Loucy (cell line): Measurements from ENCODE around the gene F2RL3.

Experiments
- H2AFZ ChIP-seq: fragments of 200-600 bp; sonication (generic); 2 replicates; pipeline ENCODE4 v1.6.0; 2016; ENCODE audit warnings: antibody characterized with exemption, mild to moderate bottlenecking, low read length, moderate library complexity
- H3F3A ChIP-seq: fragments of 200-600 bp; 2 replicates; pipeline ENCODE4 v1.6.0; 2016; ENCODE audit warnings: antibody characterized with exemption, low read depth, mild to moderate bottlenecking
- H3K27me3 ChIP-seq: fragments of 200-600 bp; sonication (generic); 2 replicates; pipeline ENCODE4 v1.6.1; 2014; ENCODE audit warnings: low read length, mild to moderate bottlenecking; ENCODE audit not compliant: insufficient read depth, poor library complexity, severe bottlenecking
- H3K36me3 ChIP-seq: fragments of 200-600 bp; sonication (generic); 2 replicates; pipeline ENCODE4 v1.6.1; 2016; ENCODE audit warnings: low read length; ENCODE audit not compliant: insufficient read depth
- H3K4me1 ChIP-seq: fragments of 200-600 bp; sonication (generic); 2 replicates; pipeline ENCODE4 v1.5.1; 2014; ENCODE audit warnings: low read length, mild to moderate bottlenecking; ENCODE audit not compliant: insufficient read depth, poor library complexity, severe bottlenecking
- H3K4me2 ChIP-seq: fragments of 200-600 bp; sonication (generic); 2 replicates; pipeline ENCODE4 v1.6.0; 2014; ENCODE audit warnings: antibody characterized with exemption, low read length, low read depth, mild to moderate bottlenecking; ENCODE audit not compliant: poor library complexity, severe bottlenecking
- H3K4me3 ChIP-seq: fragments of 200-600 bp; sonication (generic); 2 replicates; pipeline ENCODE4 v1.5.1; 2014; ENCODE audit warnings: low read length, mild to moderate bottlenecking, mixed read lengths; ENCODE audit not compliant: poor library complexity, severe bottlenecking
- H3K79me2 ChIP-seq: fragments of 200-600 bp; sonication (generic); 2 replicates; pipeline ENCODE4 v1.6.1; 2014; ENCODE audit warnings: low read length; ENCODE audit not compliant: insufficient read depth
- H3K9ac ChIP-seq: fragments of 200-600 bp; sonication (generic); 2 replicates; pipeline ENCODE4 v1.6.0; 2014; ENCODE audit warnings: mild to moderate bottlenecking, low read depth, low read length, moderate library complexity; ENCODE audit not compliant: poor library complexity, severe bottlenecking
- H3K9me2 ChIP-seq: fragments of 200-600 bp; sonication (generic); replicated peaks from 2 replicates; pipeline ENCODE4 v1.6.1; 2016; ENCODE audit warnings: low read depth, low read length, mixed read lengths
- H3K9me3 ChIP-seq: fragments of 200-600 bp; sonication (generic); 2 replicates; pipeline ENCODE4 v1.6.1; 2014; ENCODE audit warnings: mild to moderate bottlenecking, antibody characterized with exemption, low read length, low read depth; ENCODE audit not compliant: insufficient read depth
- H4K20me1 ChIP-seq: fragments of 200-600 bp; sonication (generic); 2 replicates; pipeline ENCODE4 v1.6.0; 2014; ENCODE audit warnings: antibody characterized with exemption, low read length, mild to moderate bottlenecking; ENCODE audit not compliant: insufficient read depth, poor library complexity, severe bottlenecking
- CTCF ChIP-seq: fragments of 200-600 bp; sonication (generic); conservative IDR thresholded peaks from 2 replicates; pipeline ENCODE4 v1.5.1; 2014; ENCODE audit warnings: mild to moderate bottlenecking, antibody characterized with exemption, low read length
- EZH2phosphoT487 ChIP-seq: fragments of 200-600 bp; IDR thresholded peaks from 2 replicates; pipeline ENCODE4 v1.6.1; 2018; ENCODE audit warnings: antibody characterized with exemption, mild to moderate bottlenecking, moderate library complexity, borderline replicate concordance

F2RL3 gene

GRCh38 chr19:16883522-16883921, 5.3 kb upstream of the F2RL3 start:
- Histone ChIP-seq H3K36me3 (peaks cover 26% of the 10 kb centered on the region; the same call in 1 of the 2 replicates), H3K79me2 (no peaks in the 10 kb centered on the region), H3K27me3 (no peaks in the 10 kb centered on the region), H3K9me3 (peaks cover 14% of the 10 kb centered on the region; the same call in 1 of the 2 replicates), H2AFZ (no peak overlapping the region), H3K9ac (no peak overlapping the region), H3K9me2 (no peaks in the 10 kb centered on the region), H3K4me1 (peaks cover 16% of the 10 kb centered on the region), H3F3A (no peaks in the 10 kb centered on the region), H3K4me2 (no peak overlapping the region), H3K4me3 (no peak overlapping the region), H4K20me1 (no peaks in the 10 kb centered on the region)
- TF ChIP-seq EZH2phosphoT487 (no peak), CTCF (no peak)

- no peak overlapping the region for H3K4me2 ChIP-seq
- H3K4me3 ChIP-seq = no peak overlapping the region
- H2AFZ ChIP-seq = no peak overlapping the region
- peaks cover 10% of the 10 kb centered on the region; the same call in 1 of the 2 replicates for H3K79me2 ChIP-seq
- peaks cover 14% of the 10 kb centered on the region; the same call in 1 of the 2 replicates for H3K9me3 ChIP-seq
- no peaks in the 10 kb centered on the region for H3K9me2 ChIP-seq
- H3F3A ChIP-seq = no peaks in the 10 kb centered on the region
- no peaks in the 10 kb centered on the region for H3K27me3 ChIP-seq
- no peak for TF ChIP-seq EZH2phosphoT487
- no peak for TF ChIP-seq CTCF
- no peaks in the 10 kb centered on the region for H4K20me1 ChIP-seq
- H3K9ac ChIP-seq = no peak overlapping the region
- H3K36me3 ChIP-seq = peaks cover 9% of the 10 kb centered on the region; the same call in 1 of the 2 replicates
- peaks cover 32% of the 10 kb centered on the region for H3K4me1 ChIP-seq
These were observed 3.6 kb upstream of the F2RL3 start for GRCh38 chr19:16885166-16885565.

GRCh38 chr19:16886305-16886880, 2.4 kb upstream of the F2RL3 start:
- Histone ChIP-seq H2AFZ (no peak overlapping the region), H3K4me2 (no peak overlapping the region), H3K4me1 (peaks cover 37% of the 10 kb centered on the region), H3K4me3 (no peak overlapping the region), H3K9me3 (peaks cover 12% of the 10 kb centered on the region; the same call in 1 of the 2 replicates), H3K9me2 (no peaks in the 10 kb centered on the region), H3K36me3 (no peaks in the 10 kb centered on the region), H3K9ac (no peak overlapping the region), H3K27me3 (no peaks in the 10 kb centered on the region), H3K79me2 (peaks cover 14% of the 10 kb centered on the region; the same call in 1 of the 2 replicates), H3F3A (no peaks in the 10 kb centered on the region), H4K20me1 (no peaks in the 10 kb centered on the region)
- no peak for TF ChIP-seq CTCF
- TF ChIP-seq EZH2phosphoT487 = no peak
